HFF-Myc (cell line): ENCODE data around the gene STX8.
"Not testable (repeated sequence)": the region's sequence is repeated elsewhere in the genome, so short reads cannot be mapped to it uniquely, and the experiment has no call there.

Experiments
- DNase-seq: peaks from one replicate; pipeline ENCODE4 v3.0.0-alpha.2; 2011; ENCODE audit warnings: low read depth; ENCODE audit errors: extremely low read depth
- H3K4me3 ChIP-seq: replicated peaks from 2 replicates; pipeline ENCODE4 v1.5.1; 2011; ENCODE audit warnings: low read depth, mild to moderate bottlenecking, control low read depth, low read length
- TF ChIP-seq, protein P1 (sequence below): IDR thresholded peaks from 2 replicates; pipeline ENCODE4 v1.5.1; 2012; ENCODE audit warnings: mild to moderate bottlenecking, low read depth, low read length, control low read depth; ENCODE audit errors: missing control alignments

Gene STX8

DNA sequence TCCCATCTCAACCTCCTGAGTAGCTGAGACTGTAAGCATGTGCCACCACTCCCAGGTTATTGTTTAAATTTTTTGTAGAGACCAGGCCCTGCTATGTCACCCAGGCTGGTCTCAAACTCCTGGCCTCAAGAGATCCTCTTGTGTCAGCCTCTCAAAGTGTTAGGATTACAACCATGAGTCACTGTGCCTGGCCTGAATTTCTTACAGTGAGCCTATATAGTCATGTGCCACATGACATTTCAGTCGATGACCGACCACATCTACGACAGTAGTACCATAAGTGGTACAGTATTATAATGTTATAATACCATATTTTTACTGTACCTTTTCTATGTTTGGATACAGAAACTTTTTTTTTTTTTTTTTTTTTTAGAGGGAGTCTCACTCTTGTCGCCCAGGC, 195.3 kb downstream of the STX8 start:
- DNase-seq = no peak
- TF ChIP-seq, protein P1, sequence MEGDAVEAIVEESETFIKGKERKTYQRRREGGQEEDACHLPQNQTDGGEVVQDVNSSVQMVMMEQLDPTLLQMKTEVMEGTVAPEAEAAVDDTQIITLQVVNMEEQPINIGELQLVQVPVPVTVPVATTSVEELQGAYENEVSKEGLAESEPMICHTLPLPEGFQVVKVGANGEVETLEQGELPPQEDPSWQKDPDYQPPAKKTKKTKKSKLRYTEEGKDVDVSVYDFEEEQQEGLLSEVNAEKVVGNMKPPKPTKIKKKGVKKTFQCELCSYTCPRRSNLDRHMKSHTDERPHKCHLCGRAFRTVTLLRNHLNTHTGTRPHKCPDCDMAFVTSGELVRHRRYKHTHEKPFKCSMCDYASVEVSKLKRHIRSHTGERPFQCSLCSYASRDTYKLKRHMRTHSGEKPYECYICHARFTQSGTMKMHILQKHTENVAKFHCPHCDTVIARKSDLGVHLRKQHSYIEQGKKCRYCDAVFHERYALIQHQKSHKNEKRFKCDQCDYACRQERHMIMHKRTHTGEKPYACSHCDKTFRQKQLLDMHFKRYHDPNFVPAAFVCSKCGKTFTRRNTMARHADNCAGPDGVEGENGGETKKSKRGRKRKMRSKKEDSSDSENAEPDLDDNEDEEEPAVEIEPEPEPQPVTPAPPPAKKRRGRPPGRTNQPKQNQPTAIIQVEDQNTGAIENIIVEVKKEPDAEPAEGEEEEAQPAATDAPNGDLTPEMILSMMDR = no peak
- H3K4me3 ChIP-seq = no peak overlapping the region

DNA sequence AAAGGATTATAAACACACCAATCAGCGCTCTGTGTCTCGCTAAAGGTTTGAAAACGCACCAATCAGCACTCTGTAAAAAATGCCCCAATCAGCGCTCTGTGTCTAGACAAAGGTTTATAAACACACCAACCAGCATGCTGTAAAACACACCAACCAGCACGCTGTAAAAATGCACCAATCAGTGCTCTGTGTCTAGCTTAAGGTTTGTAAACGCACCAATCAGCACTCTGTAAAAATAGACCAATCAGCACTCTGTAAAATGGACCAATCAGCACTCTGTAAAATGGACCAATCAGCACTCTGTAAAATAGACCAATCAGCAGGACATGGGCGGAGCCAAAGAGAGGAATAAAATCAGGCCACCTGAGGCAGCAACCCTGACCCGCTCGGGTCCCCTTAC, 199.4 kb downstream of the STX8 start:
- H3K4me3 ChIP-seq, DNase-seq: not testable (repeated sequence)

DNA sequence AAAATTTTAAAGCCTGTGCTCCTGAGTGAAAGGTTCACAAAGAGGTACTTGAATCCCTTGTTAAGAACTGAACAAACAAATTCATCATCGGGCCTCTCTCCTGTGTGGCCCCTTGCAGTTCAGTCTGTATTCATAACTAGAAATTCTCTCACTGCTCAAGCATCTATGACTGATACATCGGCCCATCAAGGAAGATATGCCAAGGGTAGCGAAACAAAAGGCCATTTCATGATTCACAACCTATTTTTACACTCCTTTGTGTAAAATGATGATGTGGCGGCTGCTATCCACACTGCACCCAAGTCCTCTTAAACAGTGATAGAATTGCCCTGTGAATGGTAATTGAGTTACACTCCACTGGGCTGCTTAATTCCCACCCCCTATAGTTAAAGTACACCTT, 204.6 kb downstream of the STX8 start:
- TF ChIP-seq, protein P1 = no peak
- H3K4me3 ChIP-seq = no peak overlapping the region
- no peak for DNase-seq

DNA sequence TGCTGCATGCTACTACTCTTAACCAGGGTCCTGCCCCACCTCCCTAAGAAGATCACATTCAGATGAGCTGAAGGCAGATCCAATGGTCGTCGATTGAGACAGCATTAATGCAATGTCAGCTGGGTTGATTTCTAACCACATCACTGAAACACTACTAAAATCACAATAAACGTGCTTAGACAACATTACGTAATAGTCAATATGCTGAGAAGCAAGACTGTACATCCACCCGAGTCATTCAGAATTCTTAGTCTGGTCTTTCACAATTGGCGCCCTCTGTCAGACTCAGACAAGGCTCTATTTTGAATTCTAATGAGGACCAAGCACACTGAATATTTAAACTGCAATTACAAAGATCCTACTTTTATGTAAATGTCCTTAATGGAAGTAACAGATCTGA, 205.2 kb downstream of the STX8 start:
- DNase-seq = no peak
- TF ChIP-seq, protein P1 = no peak
- H3K4me3 ChIP-seq = no peak overlapping the region

DNA sequence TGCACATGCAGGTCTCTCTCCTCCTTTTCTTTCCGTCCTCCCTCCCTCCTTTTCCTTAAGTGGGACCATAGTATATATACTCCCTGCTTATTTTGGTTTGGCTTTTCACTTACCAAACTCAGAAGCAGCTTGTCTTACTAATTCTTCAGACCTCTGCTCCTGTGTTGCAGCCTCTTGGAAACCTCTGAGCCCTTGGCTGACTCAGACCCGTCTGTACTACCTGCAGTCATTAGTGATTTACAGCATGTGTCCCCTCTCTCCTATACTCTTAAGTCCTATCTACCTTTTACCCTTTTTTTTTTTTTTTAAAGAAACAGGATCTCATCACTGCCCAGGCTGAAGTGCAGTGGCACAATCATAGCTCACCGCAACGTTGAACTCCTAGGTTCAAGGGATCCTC, 207.0 kb downstream of the STX8 start:
- TF ChIP-seq, protein P1 = no peak
- DNase-seq = no peak
- H3K4me3 ChIP-seq = no peak overlapping the region

DNA sequence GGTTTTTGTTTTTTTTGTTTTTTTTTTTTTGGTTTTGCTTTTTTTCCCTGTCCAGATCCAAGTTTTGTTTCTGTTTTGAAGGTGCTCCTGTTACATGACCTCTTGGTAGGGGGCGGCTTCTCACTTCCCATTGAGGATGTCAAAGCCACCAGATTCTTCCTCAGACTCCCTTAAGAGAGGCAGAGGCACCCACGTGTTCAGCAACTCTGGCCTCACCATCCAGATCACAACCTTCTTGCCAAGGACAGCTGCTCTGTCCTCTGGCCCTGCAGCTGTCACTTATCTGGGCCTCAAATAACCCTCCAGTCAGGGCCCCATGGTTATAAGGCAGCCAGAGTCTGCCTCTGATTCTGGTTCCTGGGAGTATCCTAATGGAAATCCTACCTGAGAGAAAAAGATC, 208.5 kb downstream of the STX8 start:
- TF ChIP-seq, protein P1 = no peak
- no peak overlapping the region for H3K4me3 ChIP-seq
- DNase-seq = no peak

DNA sequence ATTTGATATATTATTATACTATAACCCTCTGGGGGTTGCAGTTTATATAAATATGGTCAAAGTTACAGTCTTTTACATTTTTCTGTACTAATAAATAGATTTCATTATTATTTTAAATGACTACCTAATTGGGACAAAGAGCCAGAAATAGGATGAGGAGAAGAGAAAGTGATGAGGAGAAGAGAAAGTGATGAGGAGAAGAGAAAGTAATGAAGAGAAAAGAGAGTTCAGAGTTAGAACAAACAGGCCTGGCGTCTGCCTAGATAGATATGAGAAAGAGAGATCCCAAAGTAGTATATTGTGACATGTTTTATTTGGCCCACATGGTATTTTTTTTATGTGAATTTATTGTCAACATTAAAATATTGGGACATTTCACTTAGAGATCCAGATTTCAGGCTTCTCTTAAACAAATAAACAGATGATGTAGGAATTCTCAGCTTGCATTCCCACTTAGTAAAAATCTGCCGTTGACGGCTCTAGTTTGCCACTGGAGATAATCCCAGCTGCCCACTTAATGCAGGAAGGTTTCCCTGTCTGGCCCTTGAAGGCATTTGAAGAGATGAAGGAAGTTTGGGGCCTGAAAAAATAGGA, 210.7 kb downstream of the STX8 start:
- TF ChIP-seq, protein P1 = no peak
- no peak for DNase-seq
- no peak overlapping the region for H3K4me3 ChIP-seq
